Smooth muscle cell of the brain vasculature (primary cell): ENCODE results near the gene PODN.

Source experiments
- DNase-seq: peaks from one replicate; pipeline ENCODE4 v3.0.0-alpha.2; 2012; ENCODE audit warnings: low read depth, low spot score

Gene PODN

GRCh38 chr1:53050310-53050709 lies 11.7 kb upstream of the PODN start:
- no peak for DNase-seq

- no peak for DNase-seq
Measured at GRCh38 chr1:53051676-53052075, 10.3 kb upstream of the PODN start.

DNA sequence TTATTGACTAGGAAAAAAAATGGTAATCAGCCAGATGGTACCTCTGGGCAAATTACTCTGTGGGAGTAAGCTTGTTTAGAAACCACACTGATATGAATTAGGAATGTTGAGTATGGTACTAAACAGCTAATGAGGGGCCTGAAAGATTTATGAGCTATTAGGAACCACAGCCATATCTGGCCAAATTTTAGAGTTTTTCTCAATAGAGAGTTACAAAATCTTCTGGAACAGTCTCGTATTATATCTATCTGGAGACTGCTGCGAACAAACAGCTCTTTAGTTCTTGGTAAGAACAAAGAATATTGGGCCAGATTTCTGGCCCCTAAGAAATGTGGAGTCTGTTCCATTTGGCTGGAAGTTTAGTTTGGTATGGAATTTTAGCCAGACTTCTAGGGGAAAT lies 4.9 kb upstream of the PODN start:
- DNase-seq = no peak

GRCh38 chr1:53060579-53060978 lies 1.4 kb upstream of the PODN start:
- no peak for DNase-seq

GRCh38 chr1:53061123-53061858 lies 722 bp upstream of the PODN start:
- no peak for DNase-seq

DNA sequence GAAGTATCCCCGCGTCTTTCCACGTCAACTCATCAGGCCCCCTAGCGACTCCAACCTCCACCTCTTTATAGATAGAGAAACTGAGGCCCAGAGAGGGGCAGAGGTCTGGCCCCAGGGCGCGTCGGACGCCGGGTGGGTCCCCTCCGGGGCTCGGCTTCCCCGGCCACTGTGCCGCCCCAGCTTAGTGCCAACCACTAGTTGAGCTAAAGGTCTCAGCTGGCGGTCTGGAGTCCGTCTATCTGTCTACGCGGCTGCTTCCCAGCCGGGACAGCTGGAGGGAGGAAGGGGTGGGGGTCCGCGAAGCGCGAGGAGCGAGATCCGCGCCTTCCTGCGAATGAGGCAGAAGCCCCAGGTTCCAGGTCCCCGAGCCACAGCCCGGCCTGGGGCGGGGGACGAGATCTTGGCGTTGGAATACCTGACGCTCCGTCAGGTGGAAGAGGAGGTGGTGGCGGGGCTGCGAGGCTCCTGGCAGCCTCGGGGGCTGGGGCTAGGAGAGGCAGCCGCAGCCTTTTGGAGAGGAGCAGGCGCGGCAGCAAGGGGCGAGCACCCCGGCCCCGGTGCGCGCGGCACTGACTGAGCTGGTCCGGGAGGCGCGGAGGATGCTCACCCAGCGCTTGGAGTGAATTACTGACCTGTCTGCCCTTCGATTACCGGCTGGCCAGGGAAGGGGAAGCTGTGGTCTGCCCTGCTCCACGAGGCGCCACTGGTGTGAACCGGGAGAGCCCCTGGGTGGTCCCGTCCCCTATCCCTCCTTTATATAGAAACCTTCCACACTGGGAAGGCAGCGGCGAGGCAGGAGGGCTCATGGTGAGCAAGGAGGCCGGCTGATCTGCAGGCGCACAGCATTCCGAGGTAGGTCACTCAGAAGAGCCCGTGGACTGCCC lies 937 bp downstream of the PODN start:
- no peak for DNase-seq

DNA sequence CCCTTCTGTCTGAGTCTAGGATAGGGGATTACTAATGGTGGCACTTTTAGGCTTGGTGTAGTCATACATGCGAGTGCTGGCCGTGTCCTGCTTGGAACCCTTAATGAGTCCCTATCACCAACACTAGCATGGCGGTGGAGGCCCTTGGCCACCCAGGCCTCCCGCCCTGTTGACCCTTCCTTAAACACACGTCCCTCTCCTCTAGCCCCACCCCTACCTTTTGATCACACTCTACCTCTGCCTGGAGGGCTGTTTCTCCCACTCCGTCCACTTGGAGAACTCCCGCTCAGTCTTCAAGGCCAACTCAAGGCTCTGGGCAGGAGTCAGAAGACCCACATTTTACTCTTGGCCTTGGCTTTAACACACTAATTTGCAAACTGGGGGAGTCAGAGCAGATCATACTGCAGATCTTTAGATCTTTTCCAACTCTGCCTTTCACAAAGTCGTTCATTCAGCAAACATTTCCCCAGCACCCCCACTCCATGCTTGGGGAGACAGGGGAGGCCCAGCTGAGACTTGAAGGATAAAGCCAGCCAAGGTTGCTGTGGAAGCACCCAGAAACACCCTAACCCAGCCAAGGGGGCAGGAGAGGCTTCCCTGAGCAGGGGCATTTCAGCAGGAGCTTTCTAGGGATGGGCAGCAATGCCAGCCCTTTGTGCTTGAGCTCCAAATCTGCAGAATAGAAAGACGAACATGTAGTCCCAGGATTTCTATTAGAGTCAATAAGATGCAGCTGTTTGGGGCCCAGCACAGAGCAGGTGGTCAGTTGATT lies 1.9 kb downstream of the PODN start:
- DNase-seq = no peak

GRCh38 chr1:53065391-53065790 lies 3.4 kb downstream of the PODN start:
- DNase-seq = no peak

DNA sequence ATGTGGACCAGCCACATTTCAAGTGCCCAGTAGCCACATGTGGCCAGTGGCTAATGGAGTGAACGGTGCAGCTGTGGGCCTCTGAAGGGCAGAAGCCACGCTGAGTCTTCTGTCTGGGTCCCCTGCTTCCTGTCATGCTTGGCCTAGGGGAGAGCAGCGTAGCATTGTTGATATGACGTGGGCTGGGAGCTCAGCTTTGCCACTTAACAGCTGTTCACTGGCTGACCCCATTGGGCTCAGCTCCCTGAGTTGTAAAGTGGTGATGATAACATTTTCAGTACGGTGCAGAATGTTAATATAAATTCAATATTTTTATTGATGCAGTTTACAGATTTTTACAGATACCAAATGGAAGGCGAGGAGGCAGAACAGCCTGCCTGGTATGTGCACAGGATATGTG lies 4.5 kb downstream of the PODN start:
- DNase-seq = no peak

DNA sequence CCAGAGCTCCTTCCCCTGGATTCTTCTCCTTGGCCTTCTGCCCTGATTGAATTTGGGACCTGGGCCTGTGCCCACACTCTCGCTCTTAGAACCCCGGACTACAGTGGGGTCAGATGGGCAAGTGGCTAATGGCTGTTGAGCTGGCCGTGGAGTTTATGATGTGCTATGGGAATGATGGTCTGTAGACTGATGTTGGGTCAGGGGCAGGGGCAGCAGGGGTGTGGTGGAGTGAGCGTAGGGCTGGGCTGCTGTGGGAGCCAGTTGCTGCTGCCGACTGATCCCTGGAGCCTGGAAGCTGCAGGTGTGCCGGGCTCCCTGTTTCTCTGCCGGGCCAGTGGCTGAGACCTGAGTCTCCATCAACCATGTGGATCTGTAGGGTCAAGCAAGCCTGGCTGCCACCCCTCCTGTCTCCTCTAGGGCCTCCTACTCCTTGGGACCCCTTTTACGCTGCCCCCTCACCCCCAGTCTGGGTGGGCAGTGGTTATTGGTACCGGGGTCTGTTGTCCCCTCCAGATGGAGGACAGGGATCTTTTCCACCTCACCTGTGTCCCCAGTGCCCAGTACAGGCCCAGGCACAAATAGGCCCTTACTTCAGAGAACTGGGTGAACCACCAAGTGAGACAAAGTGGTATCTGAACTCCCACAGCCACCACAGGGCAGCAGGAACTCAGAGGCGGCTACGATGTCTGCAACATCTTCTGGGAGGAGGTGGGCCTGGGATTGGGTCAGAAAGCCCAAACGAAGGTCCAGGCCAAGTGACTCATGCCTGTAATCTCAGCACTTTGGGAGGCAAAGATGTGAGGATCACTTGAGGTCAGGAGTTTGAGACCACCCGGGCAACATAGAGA lies 5.1 kb downstream of the PODN start:
- DNase-seq = no peak

GRCh38 chr1:53067886-53068285 lies 5.9 kb downstream of the PODN start:
- DNase-seq = no peak

- DNase-seq = no peak
Measured at GRCh38 chr1:53068314-53069099, 6.5 kb downstream of the PODN start.

GRCh38 chr1:53069265-53069662 lies 7.3 kb downstream of the PODN start:
- DNase-seq = no peak

GRCh38 chr1:53069663-53070327 lies 7.8 kb downstream of the PODN start:
- DNase-seq = no peak

- DNase-seq = no peak
Measured at GRCh38 chr1:53070621-53071020, 8.6 kb downstream of the PODN start.

DNA sequence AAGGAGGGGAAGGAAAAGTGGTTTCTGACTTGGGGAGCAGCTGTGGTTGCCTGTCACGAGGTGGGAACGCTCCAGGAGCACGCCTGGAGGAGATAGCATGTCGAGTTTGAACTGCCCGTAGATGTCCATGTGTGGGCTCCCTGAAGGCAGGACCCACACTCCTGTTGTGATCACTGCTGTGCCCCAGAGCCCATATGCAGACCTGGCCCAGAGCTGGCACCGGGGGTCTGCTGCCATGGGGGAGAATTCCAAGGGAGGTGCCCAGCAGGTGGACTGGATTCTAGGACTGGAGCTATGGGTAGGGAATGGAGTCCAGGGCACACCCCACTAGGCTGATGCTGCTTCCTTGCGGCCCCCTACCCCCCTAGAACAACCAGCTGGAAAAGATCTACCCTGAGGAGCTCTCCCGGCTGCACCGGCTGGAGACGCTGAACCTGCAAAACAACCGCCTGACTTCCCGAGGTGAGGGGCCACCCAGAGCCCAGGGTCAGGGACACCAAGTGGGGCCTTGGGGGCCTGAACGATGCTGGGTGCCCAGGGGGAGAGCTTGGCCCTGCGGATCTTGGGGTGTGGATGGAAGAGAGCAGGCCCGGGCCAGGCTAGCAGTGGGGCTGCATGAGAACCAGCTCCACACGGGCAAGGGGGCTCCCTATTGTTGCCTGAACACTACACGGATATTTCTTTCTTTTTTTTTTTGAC lies 9.3 kb downstream of the PODN start:
- no peak for DNase-seq

DNA sequence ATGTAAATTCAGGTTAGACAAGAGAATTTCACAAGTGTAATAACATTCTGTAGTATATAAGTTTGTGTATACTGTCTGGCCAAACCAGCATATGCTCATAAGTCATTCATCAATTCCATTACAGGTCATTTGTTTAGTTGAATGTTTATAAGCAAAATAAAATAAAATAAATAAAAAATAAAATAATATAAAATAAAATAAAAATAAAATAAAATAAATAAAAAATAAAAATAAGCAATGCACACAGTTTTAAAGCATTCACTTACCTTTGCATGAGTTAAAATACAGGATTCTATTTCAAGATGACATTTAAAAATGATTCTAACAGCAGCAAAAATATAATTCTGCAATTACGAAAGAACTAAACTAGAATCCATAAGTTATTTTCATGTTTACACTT lies 9.9 kb downstream of the PODN start:
- DNase-seq = no peak

DNA sequence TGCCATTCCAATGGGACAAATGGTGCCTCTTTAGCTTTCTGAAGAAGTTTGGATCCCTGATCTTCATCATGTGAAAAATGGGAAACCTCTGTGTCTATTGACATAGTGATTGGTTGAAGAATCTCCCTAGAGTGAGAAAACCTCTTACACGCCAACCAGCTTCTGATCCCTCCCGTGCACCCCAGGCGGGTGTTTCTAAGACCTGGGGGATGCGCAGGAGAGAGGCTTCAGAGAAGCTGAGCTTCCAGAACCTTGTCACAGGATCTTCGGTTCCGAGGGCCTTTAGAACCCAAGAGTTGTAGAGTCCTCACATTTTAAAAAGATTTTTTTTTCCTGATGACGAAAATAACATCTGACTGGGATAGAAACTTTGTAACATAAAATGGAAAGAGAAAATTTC lies 11.3 kb downstream of the PODN start:
- DNase-seq = no peak

DNA sequence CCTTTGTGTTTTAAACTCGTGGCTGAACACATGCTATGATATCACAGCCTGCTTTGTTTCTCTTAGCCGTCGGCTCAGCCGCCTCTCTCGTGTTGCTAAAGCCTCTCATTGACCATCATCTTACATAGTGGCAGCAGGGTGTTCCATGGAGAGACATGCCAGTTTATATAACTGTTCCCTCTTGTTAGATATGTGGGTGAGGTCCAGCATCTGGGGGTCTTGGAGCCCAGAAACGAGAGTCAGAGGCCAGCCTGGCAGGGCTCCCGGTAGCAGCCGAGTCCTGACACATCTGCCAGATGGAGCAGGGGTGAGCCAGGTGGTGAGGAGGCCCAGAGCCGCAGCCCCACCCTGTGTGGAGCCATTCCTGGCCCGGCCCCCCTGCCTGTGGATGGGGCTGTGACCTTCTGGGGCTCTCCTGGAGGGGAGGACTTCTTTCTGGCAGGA lies 11.9 kb downstream of the PODN start:
- no peak for DNase-seq
